ENCODE results near the gene LRP5.
"Not testable (repeated sequence)": the region's sequence is repeated elsewhere in the genome, so short reads cannot be mapped to it uniquely, and the experiment has no call there.

LRP5 gene

GRCh38 chr11:68338051-68338780, 25.8 kb downstream of the LRP5 start:
- no peak overlapping the region for H3K27ac Mint-ChIP-seq
- H3K4me1 Mint-ChIP-seq = peaks cover 44% of the 10 kb centered on the region
- no peak for ATAC-seq
- H3K9me3 Mint-ChIP-seq = no peaks in the 10 kb centered on the region
- no peak for DNase-seq
- no peak overlapping the region for H3K4me3 Mint-ChIP-seq
- no peaks in the 10 kb centered on the region for H3K27me3 Mint-ChIP-seq
- no peaks in the 10 kb centered on the region for H3K36me3 Mint-ChIP-seq (ENCODE audit: low read depth)

GRCh38 chr11:68340003-68340767, 27.8 kb downstream of the LRP5 start:
- Mint-ChIP-seq H3K27ac (no peak overlapping the region), H3K36me3 (ENCODE audit: low read depth) (no peaks in the 10 kb centered on the region), H3K4me3 (no peak overlapping the region), H3K27me3 (no peaks in the 10 kb centered on the region), H3K9me3 (no peaks in the 10 kb centered on the region), H3K4me1 (peaks cover 44% of the 10 kb centered on the region)
- ATAC-seq = peak; percentile 74
- no peak for DNase-seq

GRCh38 chr11:68340784-68341556, 28.6 kb downstream of the LRP5 start:
- ATAC-seq (no peak), DNase-seq (no peak)
- Mint-ChIP-seq H3K27me3 (no peaks in the 10 kb centered on the region), H3K36me3 (ENCODE audit: low read depth) (no peaks in the 10 kb centered on the region), H3K4me3 (no peak overlapping the region), H3K4me1 (peaks cover 36% of the 10 kb centered on the region), H3K27ac (no peak overlapping the region), H3K9me3 (no peaks in the 10 kb centered on the region)

DNA sequence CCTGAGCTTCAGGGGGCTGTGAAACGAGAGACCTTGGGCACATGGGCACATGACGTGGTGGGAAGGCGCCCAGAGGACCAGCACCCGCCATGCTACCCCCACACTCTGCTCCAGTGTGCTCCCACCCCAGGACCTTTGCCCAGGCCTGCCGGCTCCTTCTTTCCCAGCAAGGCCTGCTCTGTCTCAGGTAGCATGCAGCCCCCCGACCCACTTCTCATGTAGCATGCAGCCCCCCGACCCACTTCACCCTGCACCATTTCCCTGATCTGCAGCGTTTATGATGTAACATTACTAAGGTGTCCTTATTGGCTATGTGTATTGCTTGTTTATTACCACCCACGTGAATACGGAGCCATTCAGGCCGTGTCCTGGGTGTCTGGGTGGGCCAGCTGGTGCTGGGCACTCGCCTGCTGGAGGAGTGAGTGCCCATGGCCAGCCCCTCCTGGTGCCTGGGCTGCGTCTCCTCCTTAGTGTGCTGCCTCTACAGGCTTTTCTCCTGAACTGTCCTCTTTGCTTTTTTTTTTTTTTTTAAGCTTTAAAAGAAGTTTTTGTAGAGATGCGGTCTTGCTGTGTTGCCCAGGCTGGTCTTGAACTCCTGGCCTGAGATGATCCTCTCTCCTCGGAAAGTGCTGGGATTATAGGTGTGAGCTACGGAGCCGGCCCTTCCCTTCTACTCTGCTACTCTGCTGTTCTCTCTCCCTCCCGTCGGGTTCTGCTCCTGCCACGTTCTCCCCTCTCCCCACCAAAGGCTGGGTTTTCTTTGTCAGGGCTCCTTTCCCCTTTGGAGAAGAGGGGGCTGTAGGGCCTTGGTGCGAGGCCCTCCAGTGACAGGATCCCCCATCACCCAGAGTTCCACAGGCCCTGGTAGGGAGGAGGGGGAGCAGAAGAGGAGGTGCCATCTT, 29.4 kb downstream of the LRP5 start:
- no peaks in the 10 kb centered on the region for H3K9me3 Mint-ChIP-seq
- no peak overlapping the region for H3K27ac Mint-ChIP-seq
- DNase-seq (no peak), ATAC-seq (no peak)
- H3K4me1 Mint-ChIP-seq = peaks cover 32% of the 10 kb centered on the region
- H3K27me3 Mint-ChIP-seq = no peaks in the 10 kb centered on the region
- no peaks in the 10 kb centered on the region for H3K36me3 Mint-ChIP-seq (ENCODE audit: low read depth)
- H3K4me3 Mint-ChIP-seq = no peak overlapping the region

DNA sequence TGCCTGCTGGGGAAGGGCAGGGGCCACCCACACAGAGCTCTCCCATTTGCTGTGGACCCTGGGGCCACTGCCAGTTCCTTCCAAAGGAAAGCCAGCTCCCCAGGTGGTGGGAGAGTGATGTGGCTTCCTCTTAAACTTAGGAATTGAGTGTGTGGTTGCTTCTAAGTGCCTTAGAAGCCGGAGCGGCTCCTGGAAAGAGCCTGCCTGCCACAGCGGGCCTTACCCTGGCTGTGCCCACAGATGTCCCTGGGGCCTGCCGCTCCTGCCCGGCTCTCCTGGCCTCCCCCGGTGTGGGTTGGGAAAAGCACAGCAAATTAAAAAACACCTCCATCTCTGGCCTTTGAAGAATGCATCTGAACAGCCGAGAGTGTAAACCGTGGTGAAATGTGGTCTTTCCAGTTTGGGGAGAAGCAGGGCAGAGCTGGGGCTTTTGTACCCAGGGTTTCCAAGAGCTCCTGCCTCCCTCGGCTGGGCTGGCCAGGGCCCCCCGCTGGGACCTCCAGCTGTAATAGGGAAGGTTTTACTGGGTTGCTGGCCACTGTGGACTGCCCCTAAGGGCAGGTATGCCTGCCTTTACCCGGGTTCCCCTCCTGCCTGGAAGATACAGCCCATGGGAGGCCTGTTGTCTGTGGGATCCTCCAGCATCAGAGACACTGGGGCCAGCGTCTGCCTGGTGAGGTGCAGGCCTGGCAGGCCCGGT, 30.2 kb downstream of the LRP5 start:
- DNase-seq = no peak
- H3K9me3 Mint-ChIP-seq = no peaks in the 10 kb centered on the region
- no peaks in the 10 kb centered on the region for H3K27me3 Mint-ChIP-seq
- H3K4me3 Mint-ChIP-seq = no peak overlapping the region
- ATAC-seq = no peak
- no peak overlapping the region for H3K27ac Mint-ChIP-seq
- no peaks in the 10 kb centered on the region for H3K36me3 Mint-ChIP-seq (ENCODE audit: low read depth)
- peaks cover 24% of the 10 kb centered on the region for H3K4me1 Mint-ChIP-seq

DNA sequence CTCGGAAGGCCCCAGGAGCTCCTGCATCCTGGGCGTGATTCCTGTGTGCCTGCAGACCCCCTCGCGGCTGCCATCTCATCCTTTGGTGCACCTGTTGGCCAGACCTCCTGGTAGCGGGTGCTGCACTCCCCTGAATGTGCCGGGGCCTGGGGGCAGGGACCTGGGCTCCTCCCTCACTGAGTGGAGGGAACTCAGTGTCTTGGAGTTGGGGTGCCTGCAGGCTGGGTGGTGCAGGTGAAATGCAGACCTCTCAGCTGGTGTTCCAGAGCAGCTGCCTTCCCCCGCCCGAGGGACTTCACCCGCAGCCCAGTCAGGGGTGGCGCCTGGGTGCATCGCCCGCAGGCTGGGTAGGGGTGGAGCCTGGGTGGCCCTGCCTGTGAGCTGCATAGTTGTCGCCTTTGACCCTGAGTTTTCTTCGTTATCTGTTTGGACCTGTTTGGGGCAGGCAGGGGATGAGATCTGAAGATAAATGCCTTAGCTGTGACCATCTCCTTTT, 31.4 kb downstream of the LRP5 start:
- H3K4me3 Mint-ChIP-seq = no peak overlapping the region
- peaks cover 16% of the 10 kb centered on the region for H3K4me1 Mint-ChIP-seq
- no peaks in the 10 kb centered on the region for H3K36me3 Mint-ChIP-seq (ENCODE audit: low read depth)
- no peaks in the 10 kb centered on the region for H3K27me3 Mint-ChIP-seq
- ATAC-seq (no peak), DNase-seq (no peak)
- no peak overlapping the region for H3K27ac Mint-ChIP-seq
- H3K9me3 Mint-ChIP-seq = no peaks in the 10 kb centered on the region

GRCh38 chr11:68344821-68345220, 32.4 kb downstream of the LRP5 start:
- H3K27me3 Mint-ChIP-seq; ATAC-seq; H3K36me3 Mint-ChIP-seq (ENCODE audit: low read depth); H3K9me3 Mint-ChIP-seq; DNase-seq; H3K27ac Mint-ChIP-seq; H3K4me3 Mint-ChIP-seq: not testable (repeated sequence)
- peaks cover 13% of the 10 kb centered on the region for H3K4me1 Mint-ChIP-seq

GRCh38 chr11:68345776-68346461, 33.5 kb downstream of the LRP5 start:
- Mint-ChIP-seq H3K9me3 (no peaks in the 10 kb centered on the region), H3K27ac (no peak overlapping the region), H3K4me3 (no peak overlapping the region), H3K27me3 (no peaks in the 10 kb centered on the region), H3K36me3 (ENCODE audit: low read depth) (no peaks in the 10 kb centered on the region), H3K4me1 (peaks cover 4% of the 10 kb centered on the region)
- no peak for DNase-seq
- ATAC-seq = no peak

GRCh38 chr11:68346462-68346790, 34.0 kb downstream of the LRP5 start:
- ATAC-seq = no peak
- no peak overlapping the region for H3K4me3 Mint-ChIP-seq

DNA sequence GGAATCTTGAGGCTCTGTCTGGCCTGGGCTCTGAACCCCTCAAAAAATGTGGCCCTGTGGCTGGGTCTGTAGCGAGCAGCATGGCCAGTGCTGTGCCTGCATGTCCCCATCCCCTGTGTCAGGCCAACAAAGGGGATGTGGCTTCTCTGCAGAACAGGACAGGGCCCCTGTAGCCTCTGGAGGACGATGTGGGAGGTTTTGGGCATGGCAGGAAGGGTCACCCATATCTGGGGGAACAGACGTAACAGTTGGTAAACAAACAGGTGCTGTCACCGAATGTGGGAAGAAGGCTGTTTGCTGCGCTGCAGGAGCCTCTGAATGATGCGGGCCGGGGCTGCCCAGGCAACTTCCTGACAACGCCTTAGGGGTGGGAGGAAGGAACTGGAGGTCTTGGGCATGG, 35.0 kb downstream of the LRP5 start:
- Mint-ChIP-seq H3K27me3 (no peaks in the 10 kb centered on the region), H3K4me1 (no peaks in the 10 kb centered on the region), H3K27ac (no peak overlapping the region), H3K36me3 (ENCODE audit: low read depth) (no peaks in the 10 kb centered on the region), H3K4me3 (no peak overlapping the region), H3K9me3 (no peaks in the 10 kb centered on the region)
- ATAC-seq (no peak), DNase-seq (no peak)

More at GRCh38 chr11:68346462-68346790, 34.0 kb downstream of the LRP5 start:
- no peaks in the 10 kb centered on the region for H3K27me3 Mint-ChIP-seq
- H3K4me1 Mint-ChIP-seq = no peaks in the 10 kb centered on the region
- no peaks in the 10 kb centered on the region for H3K36me3 Mint-ChIP-seq (ENCODE audit: low read depth)
- DNase-seq = no peak
- no peak overlapping the region for H3K27ac Mint-ChIP-seq
- no peaks in the 10 kb centered on the region for H3K9me3 Mint-ChIP-seq

DNA sequence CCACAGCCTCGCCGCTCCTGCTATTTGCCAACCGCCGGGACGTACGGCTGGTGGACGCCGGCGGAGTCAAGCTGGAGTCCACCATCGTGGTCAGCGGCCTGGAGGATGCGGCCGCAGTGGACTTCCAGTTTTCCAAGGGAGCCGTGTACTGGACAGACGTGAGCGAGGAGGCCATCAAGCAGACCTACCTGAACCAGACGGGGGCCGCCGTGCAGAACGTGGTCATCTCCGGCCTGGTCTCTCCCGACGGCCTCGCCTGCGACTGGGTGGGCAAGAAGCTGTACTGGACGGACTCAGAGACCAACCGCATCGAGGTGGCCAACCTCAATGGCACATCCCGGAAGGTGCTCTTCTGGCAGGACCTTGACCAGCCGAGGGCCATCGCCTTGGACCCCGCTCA, 35.5 kb downstream of the LRP5 start:
- no peak overlapping the region for H3K4me3 Mint-ChIP-seq
- DNase-seq = no peak

GRCh38 chr11:68349461-68350249, 37.3 kb downstream of the LRP5 start:
- Mint-ChIP-seq H3K4me3 (no peak overlapping the region), H3K9me3 (no peaks in the 10 kb centered on the region), H3K27ac (no peak overlapping the region), H3K4me1 (no peaks in the 10 kb centered on the region), H3K27me3 (no peaks in the 10 kb centered on the region), H3K36me3 (ENCODE audit: low read depth) (no peaks in the 10 kb centered on the region)
- ATAC-seq = no peak
- DNase-seq = no peak

More for the DNA sequence above, 35.5 kb downstream of the LRP5 start:
- ATAC-seq = no peak
- H3K4me1 Mint-ChIP-seq = no peaks in the 10 kb centered on the region
- H3K9me3 Mint-ChIP-seq = no peaks in the 10 kb centered on the region
- H3K27me3 Mint-ChIP-seq = no peaks in the 10 kb centered on the region
- no peak overlapping the region for H3K27ac Mint-ChIP-seq
- H3K36me3 Mint-ChIP-seq (ENCODE audit: low read depth) = no peaks in the 10 kb centered on the region
